ENCODE data around the gene CMTM5.

GRCh38 chr14:23384364-23385080, 7.7 kb downstream of the CMTM5 start:
- TF ChIP-seq CTCF (IDR thresholded peaks at IDR 0.05; ENCODE audit: low read depth, low read length): no peak
- TF ChIP-seq EZH2phosphoT487 (IDR thresholded peaks at IDR 0.05; ENCODE audit: low read depth): no peak

Measured in OCI-LY3 (cell line).